KBM-7 (cell line): Measurements from ENCODE around the gene CSNK1A1.
"Not testable (repeated sequence)": the region's sequence is repeated elsewhere in the genome, so short reads cannot be mapped to it uniquely, and the experiment has no call there.

Experiments
- DNase-seq: peaks from one replicate; pipeline ENCODE4 v3.0.0-alpha.2; 2015
- in situ Hi-C: fragments of 300-500 bp; cut with MboI; formaldehyde crosslinking; loops from 2 replicates; pipeline ENCODE4 v1.14.3; 2020; ENCODE audit warnings: low sequenced_read_pairs, low pct_unique_long_range_greater_than_20kb, mixed read lengths

The CSNK1A1 gene

GRCh38 chr5:149551227-149552037 lies at the start of gene CSNK1A1:
CSNK1A1 (minus strand) TSS chr5:149551439; CDS start chr5:149550964, 475 bp downstream.
- in situ Hi-C loops: loop anchor here (10.0 kb wide), 1 partner anchor 107 kb away; no protein-coding TSS in a partner anchor
- peak; percentile 99 for DNase-seq

GRCh38 chr5:149600932-149601331 lies 49.7 kb upstream of the CSNK1A1 start:
- in situ Hi-C loops: no loop called here
- DNase-seq: no peak

- no peak for DNase-seq
- in situ Hi-C loops: no loop called here
These were observed 48.1 kb upstream of the CSNK1A1 start for GRCh38 chr5:149599375-149599774.

- in situ Hi-C loops: no loop called here
- DNase-seq: no peak
These were observed 47.7 kb upstream of the CSNK1A1 start for GRCh38 chr5:149598966-149599365.

- DNase-seq, in situ Hi-C loops: not testable (repeated sequence)
These were observed 47.0 kb upstream of the CSNK1A1 start for GRCh38 chr5:149598234-149598633.

GRCh38 chr5:149597618-149598017 lies 46.4 kb upstream of the CSNK1A1 start:
- in situ Hi-C loops: no loop called here
- no peak for DNase-seq

GRCh38 chr5:149596712-149597111 lies 45.5 kb upstream of the CSNK1A1 start:
- peak; percentile 32 for DNase-seq
- in situ Hi-C loops: no loop called here

- in situ Hi-C loops, DNase-seq: not testable (repeated sequence)
These were observed 43.9 kb upstream of the CSNK1A1 start for GRCh38 chr5:149595105-149595504.

- DNase-seq: no peak
- in situ Hi-C loops: no loop called here
These were observed 43.1 kb upstream of the CSNK1A1 start for GRCh38 chr5:149594206-149594895.

GRCh38 chr5:149593370-149593769 lies 42.1 kb upstream of the CSNK1A1 start:
- in situ Hi-C loops: no loop called here
- no peak for DNase-seq

- in situ Hi-C loops: no loop called here
- no peak for DNase-seq
These were observed 37.7 kb upstream of the CSNK1A1 start for GRCh38 chr5:149588936-149589335.

- DNase-seq: no peak
- in situ Hi-C loops: no loop called here
These were observed 35.6 kb upstream of the CSNK1A1 start for GRCh38 chr5:149586708-149587318.

- in situ Hi-C loops: no loop called here
- no peak for DNase-seq
These were observed 34.7 kb upstream of the CSNK1A1 start for GRCh38 chr5:149585910-149586309.

GRCh38 chr5:149584121-149584520 lies 32.9 kb upstream of the CSNK1A1 start:
- in situ Hi-C loops: no loop called here
- peak; percentile 16 for DNase-seq

- no peak for DNase-seq
- in situ Hi-C loops: no loop called here
These were observed 32.2 kb upstream of the CSNK1A1 start for GRCh38 chr5:149583394-149583793.

- in situ Hi-C loops: no loop called here
- no peak for DNase-seq
These were observed 30.9 kb upstream of the CSNK1A1 start for GRCh38 chr5:149581931-149582768.

GRCh38 chr5:149581192-149581861 lies 30.1 kb upstream of the CSNK1A1 start, which contains the start of gene ARHGEF37:
ARHGEF37 (plus strand) TSS chr5:149581498; CDS start chr5:149597770, 16,272 bp downstream.
- in situ Hi-C loops: no loop called here
- DNase-seq: peak; percentile 19

- no peak for DNase-seq
- in situ Hi-C loops: no loop called here
These were observed 29.6 kb upstream of the CSNK1A1 start for GRCh38 chr5:149580808-149581191.

GRCh38 chr5:149578896-149579295 lies 27.7 kb upstream of the CSNK1A1 start:
- in situ Hi-C loops: no loop called here
- no peak for DNase-seq
